ENCODE measurements around the gene CHRND. TPM values are rescaled to one million over a fixed set of nuclear protein-coding genes. Genes with fewer than 3 reads are reported as not detected.

CHRND gene
- total RNA-seq, 3 donors from 2014 or later: not detected

- DNase-seq (ENCODE audit: low spot score in 2 of 2): peak in 1 of 2 donors; percentile 30
Observed at GRCh38 chr2:232539298-232540231, 13.6 kb downstream of the CHRND start, which contains the start of gene CHRNG. CHRNG (plus strand) TSS chr2:232539692; CDS start chr2:232539748, 56 bp downstream.

GRCh38 chr2:232540441-232541041 lies 14.6 kb downstream of the CHRND start:
- H3K36me3 ChIP-seq: no peaks in the 10 kb centered on the region
- intact Hi-C loops (cut with DNase I; ENCODE audit: low total_unique reads): no loop called here
- H3K27me3 ChIP-seq: peaks cover 0 to 17% of the 10 kb centered on the region in 2 donors
- no peaks in the 10 kb centered on the region for H3K4me1 ChIP-seq
- no peak overlapping the region for H3K4me3 ChIP-seq
- TF ChIP-seq POLR2A (IDR thresholded peaks at IDR 0.05): no peak
- TF ChIP-seq POLR2AphosphoS5 (IDR thresholded peaks at IDR 0.05): no peak
- TF ChIP-seq CTCF (IDR thresholded peaks at IDR 0.05): no peak
- H3K9me3 ChIP-seq: peaks cover 0 to 6% of the 10 kb centered on the region in 2 donors
- H3K27ac ChIP-seq: no peak overlapping the region
- peak in 1 of 2 donors; percentile 46 for DNase-seq (ENCODE audit: low spot score in 2 of 2)

More at GRCh38 chr2:232539298-232540231, 13.6 kb downstream of the CHRND start, which contains the start of gene CHRNG:
- Histone ChIP-seq H3K4me3 (no peak within 1 kb of the TSS), H3K27ac (no peak within 1 kb of the TSS), H3K27me3 (peaks cover 0 to 18% of the 10 kb centered on the region in 2 donors), H3K9me3 (peaks cover 0 to 6% of the 10 kb centered on the region in 2 donors), H3K4me1 (no peaks in the 10 kb centered on the region), H3K36me3 (no peaks in the 10 kb centered on the region)
- intact Hi-C loops (cut with DNase I; ENCODE audit: low total_unique reads): no loop called here
- TF ChIP-seq POLR2AphosphoS5 (IDR thresholded peaks at IDR 0.05) (no peak), CTCF (IDR thresholded peaks at IDR 0.05) (no peak), POLR2A (IDR thresholded peaks at IDR 0.05) (no peak)

- Histone ChIP-seq H3K4me3 (no peak overlapping the region), H3K4me1 (no peaks in the 10 kb centered on the region), H3K36me3 (no peaks in the 10 kb centered on the region), H3K27me3 (peaks cover 0 to 9% of the 10 kb centered on the region in 2 donors), H3K27ac (no peak overlapping the region), H3K9me3 (peaks cover 0 to under 1% of the 10 kb centered on the region in 2 donors)
- TF ChIP-seq POLR2A (IDR thresholded peaks at IDR 0.05): no peak
- no peak for TF ChIP-seq POLR2AphosphoS5 (IDR thresholded peaks at IDR 0.05)
- no peak for TF ChIP-seq CTCF (IDR thresholded peaks at IDR 0.05)
- intact Hi-C loops (cut with DNase I; ENCODE audit: low total_unique reads): no loop called here
- DNase-seq (ENCODE audit: low spot score in 2 of 2): peak in 1 of 2 donors; percentile 24
Observed at GRCh38 chr2:232541195-232541960, 15.4 kb downstream of the CHRND start.

- Histone ChIP-seq H3K9me3 (no peaks in the 10 kb centered on the region), H3K27me3 (peaks cover 0 to 9% of the 10 kb centered on the region in 2 donors), H3K4me3 (no peak overlapping the region), H3K36me3 (no peaks in the 10 kb centered on the region), H3K4me1 (no peaks in the 10 kb centered on the region), H3K27ac (no peak overlapping the region)
- TF ChIP-seq POLR2AphosphoS5 (IDR thresholded peaks at IDR 0.05): no peak
- no peak for TF ChIP-seq POLR2A (IDR thresholded peaks at IDR 0.05)
- TF ChIP-seq CTCF (IDR thresholded peaks at IDR 0.05): no peak
- intact Hi-C loops (cut with DNase I; ENCODE audit: low total_unique reads): no loop called here
- DNase-seq (ENCODE audit: low spot score in 2 of 2): peak in 1 of 2 donors; percentile 14
Observed at GRCh38 chr2:232541961-232542714, 16.2 kb downstream of the CHRND start.
